Activated CD8-positive, alpha-beta memory T cell treated with anti-CD3 and anti-CD28 coated beads, Interleukin-2, amount 10 ng/mL, durations not matched to agents 7 days and 5 days (primary cell): ENCODE measurements around the gene DIS3L2. TPM values are rescaled to one million over a fixed set of nuclear protein-coding genes. Genes with fewer than 3 reads are reported as not detected.
A peak's percentile ranks its signal among the peaks of the same experiment; 100 is the strongest.

Experiments
- ATAC-seq: fragments of 150-1000 bp; cut with Tn5 transposase; one replicate; pipeline ENCODE4 v1.10.0; 2021; ENCODE audit warnings: moderate library complexity
- CTCF ChIA-PET: fragments of 350-600 bp; sonication (Branson Sonifier 250); formaldehyde crosslinking; loops from one replicate; lab custom pipeline; 2021; ENCODE audit warnings: antibody characterized with exemption; lab: Charles Lee
- DNase-seq: peaks from one replicate; pipeline ENCODE4 v3.0.0-alpha.2; 2020
- H3K27ac Mint-ChIP-seq: one replicate; pipeline ENCODE4 v1.8.0; 2021; ENCODE audit warnings: mild to moderate bottlenecking, mixed read lengths
- H3K27me3 Mint-ChIP-seq: one replicate; pipeline ENCODE4 v1.8.0; 2021; ENCODE audit warnings: mixed read lengths
- H3K36me3 Mint-ChIP-seq: one replicate; pipeline ENCODE4 v1.8.0; 2021; ENCODE audit warnings: mild to moderate bottlenecking, mixed read lengths
- H3K4me1 Mint-ChIP-seq: one replicate; pipeline ENCODE4 v1.8.0; 2021; ENCODE audit warnings: mixed read lengths
- H3K4me3 Mint-ChIP-seq: one replicate; pipeline ENCODE4 v1.8.0; 2021; ENCODE audit warnings: mild to moderate bottlenecking, moderate library complexity, mixed read lengths
- H3K9me3 Mint-ChIP-seq: one replicate; pipeline ENCODE4 v1.8.0; 2022; ENCODE audit warnings: low read depth, mixed read lengths
- total RNA-seq, 2 experiments: library from RNA; stranded (reverse); gene quantifications; one replicate each; pipeline ENCODE4 v1.2.3, GENCODE V29; 2021

The DIS3L2 gene
- total RNA-seq, 2 experiments from 2014 or later: 25.4 to 39.4 TPM

GRCh38 chr2:232009639-232010274 lies 48.2 kb downstream of the DIS3L2 start:
- CTCF ChIA-PET: no interaction called here
- ATAC-seq: no peak
- Mint-ChIP-seq H3K27me3 (no peaks in the 10 kb centered on the region), H3K4me3 (no peak overlapping the region), H3K36me3 (peaks cover 7% of the 10 kb centered on the region), H3K27ac (no peak overlapping the region), H3K9me3 (no peaks in the 10 kb centered on the region), H3K4me1 (no peaks in the 10 kb centered on the region)
- DNase-seq: no peak

GRCh38 chr2:232013701-232014353 lies 52.3 kb downstream of the DIS3L2 start:
- Mint-ChIP-seq H3K9me3 (no peaks in the 10 kb centered on the region), H3K36me3 (peaks cover 23% of the 10 kb centered on the region), H3K4me1 (peaks cover 4% of the 10 kb centered on the region), H3K27me3 (no peaks in the 10 kb centered on the region), H3K27ac (no peak overlapping the region), H3K4me3 (no peak overlapping the region)
- ATAC-seq (no peak), DNase-seq (no peak)
- CTCF ChIA-PET: no interaction called here

GRCh38 chr2:232014681-232015080 lies 53.2 kb downstream of the DIS3L2 start:
- ATAC-seq: no peak
- Mint-ChIP-seq H3K27me3 (no peaks in the 10 kb centered on the region), H3K4me1 (peaks cover 4% of the 10 kb centered on the region), H3K36me3 (peaks cover 23% of the 10 kb centered on the region), H3K9me3 (no peaks in the 10 kb centered on the region), H3K4me3 (no peak overlapping the region), H3K27ac (no peak overlapping the region)
- CTCF ChIA-PET: no interaction called here
- no peak for DNase-seq

GRCh38 chr2:232018181-232018580 lies 56.7 kb downstream of the DIS3L2 start:
- CTCF ChIA-PET: interaction anchor here (1.5 kb wide), 1 partner anchor 274 kb away, joined by 3 read pairs; no protein-coding TSS in a partner anchor
- Mint-ChIP-seq H3K4me1 (peaks cover 4% of the 10 kb centered on the region), H3K4me3 (no peak overlapping the region), H3K27ac (no peak overlapping the region), H3K36me3 (peaks cover 27% of the 10 kb centered on the region), H3K9me3 (no peaks in the 10 kb centered on the region), H3K27me3 (no peaks in the 10 kb centered on the region)
- DNase-seq: no peak
- no peak for ATAC-seq

- no peak overlapping the region for H3K27ac Mint-ChIP-seq
- CTCF ChIA-PET: interaction anchor here (0.8 to 1.0 kb wide), 2 partner anchors 15 to 122 kb away, joined by 3 read pairs; no protein-coding TSS in a partner anchor
- DNase-seq (no peak), ATAC-seq (no peak)
- no peak overlapping the region for H3K4me3 Mint-ChIP-seq
- H3K27me3 Mint-ChIP-seq: peaks cover 14% of the 10 kb centered on the region
- peaks cover 18% of the 10 kb centered on the region for H3K4me1 Mint-ChIP-seq
- H3K36me3 Mint-ChIP-seq: peaks cover 38% of the 10 kb centered on the region
- no peaks in the 10 kb centered on the region for H3K9me3 Mint-ChIP-seq
Observed at GRCh38 chr2:232022718-232023117, 61.2 kb downstream of the DIS3L2 start.

GRCh38 chr2:232023426-232023825 lies 61.9 kb downstream of the DIS3L2 start:
- no peak for DNase-seq
- CTCF ChIA-PET: interaction anchor here (0.8 to 1.0 kb wide), 2 partner anchors 15 to 123 kb away, joined by 3 read pairs; no protein-coding TSS in a partner anchor

GRCh38 chr2:232024457-232024856 lies 62.9 kb downstream of the DIS3L2 start:
- Mint-ChIP-seq H3K27ac (no peak overlapping the region), H3K27me3 (peaks cover 26% of the 10 kb centered on the region), H3K36me3 (peaks cover 42% of the 10 kb centered on the region), H3K4me1 (peaks cover 31% of the 10 kb centered on the region), H3K9me3 (no peaks in the 10 kb centered on the region), H3K4me3 (no peak overlapping the region)
- CTCF ChIA-PET: no interaction called here
- ATAC-seq (no peak), DNase-seq (no peak)

More at GRCh38 chr2:232023426-232023825, 61.9 kb downstream of the DIS3L2 start:
- no peak overlapping the region for H3K27ac Mint-ChIP-seq
- H3K4me1 Mint-ChIP-seq: peaks cover 25% of the 10 kb centered on the region
- H3K4me3 Mint-ChIP-seq: no peak overlapping the region
- peaks cover 21% of the 10 kb centered on the region for H3K27me3 Mint-ChIP-seq
- ATAC-seq: no peak
- peaks cover 38% of the 10 kb centered on the region for H3K36me3 Mint-ChIP-seq
- H3K9me3 Mint-ChIP-seq: no peaks in the 10 kb centered on the region

GRCh38 chr2:232026910-232027309 lies 65.4 kb downstream of the DIS3L2 start:
- no peaks in the 10 kb centered on the region for H3K9me3 Mint-ChIP-seq
- CTCF ChIA-PET: interaction anchor here (1.0 to 1.2 kb wide), 4 partner anchors 15 to 337 kb away, joined by 3 to 4 read pairs (median 3); no protein-coding TSS in a partner anchor
- H3K4me3 Mint-ChIP-seq: no peak overlapping the region
- peak; percentile 95 for ATAC-seq
- H3K4me1 Mint-ChIP-seq: peaks cover 31% of the 10 kb centered on the region
- H3K27me3 Mint-ChIP-seq: peaks cover 34% of the 10 kb centered on the region
- peaks cover 63% of the 10 kb centered on the region for H3K36me3 Mint-ChIP-seq
- H3K27ac Mint-ChIP-seq: peak overlapping the region; percentile 52
- DNase-seq: peak; percentile 45

- ATAC-seq: no peak
- H3K4me3 Mint-ChIP-seq: no peak overlapping the region
- peaks cover 2% of the 10 kb centered on the region for H3K9me3 Mint-ChIP-seq
- peaks cover 67% of the 10 kb centered on the region for H3K36me3 Mint-ChIP-seq
- peaks cover 34% of the 10 kb centered on the region for H3K27me3 Mint-ChIP-seq
- CTCF ChIA-PET: interaction anchor here (1.2 kb wide), 1 partner anchor 15 kb away, joined by 3 read pairs; no protein-coding TSS in a partner anchor
- peak overlapping the region; percentile 42 for H3K27ac Mint-ChIP-seq
- no peak for DNase-seq
- peaks cover 31% of the 10 kb centered on the region for H3K4me1 Mint-ChIP-seq
Observed at GRCh38 chr2:232027530-232027929, 66.0 kb downstream of the DIS3L2 start.

GRCh38 chr2:232028071-232028470 lies 66.6 kb downstream of the DIS3L2 start:
- H3K27me3 Mint-ChIP-seq: peaks cover 34% of the 10 kb centered on the region
- H3K9me3 Mint-ChIP-seq: peaks cover 4% of the 10 kb centered on the region
- peaks cover 33% of the 10 kb centered on the region for H3K4me1 Mint-ChIP-seq
- H3K4me3 Mint-ChIP-seq: no peak overlapping the region
- ATAC-seq (no peak), DNase-seq (no peak)
- CTCF ChIA-PET: interaction anchor here (0.6 kb wide), 1 partner anchor 261 kb away, joined by 5 read pairs; no protein-coding TSS in a partner anchor
- no peak overlapping the region for H3K27ac Mint-ChIP-seq
- H3K36me3 Mint-ChIP-seq: peaks cover 67% of the 10 kb centered on the region

- Mint-ChIP-seq H3K27me3 (peaks cover 34% of the 10 kb centered on the region), H3K27ac (no peak overlapping the region), H3K36me3 (peaks cover 68% of the 10 kb centered on the region), H3K4me3 (no peak overlapping the region), H3K4me1 (peaks cover 33% of the 10 kb centered on the region), H3K9me3 (peaks cover 4% of the 10 kb centered on the region)
- no peak for ATAC-seq
- no peak for DNase-seq
- CTCF ChIA-PET: interaction anchor here (0.6 kb wide), 1 partner anchor 261 kb away, joined by 5 read pairs; no protein-coding TSS in a partner anchor
Observed at GRCh38 chr2:232028631-232029030, 67.1 kb downstream of the DIS3L2 start.

GRCh38 chr2:232029346-232029745 lies 67.8 kb downstream of the DIS3L2 start:
- CTCF ChIA-PET: no interaction called here
- Mint-ChIP-seq H3K4me1 (peaks cover 33% of the 10 kb centered on the region), H3K27me3 (peaks cover 34% of the 10 kb centered on the region), H3K36me3 (peaks cover 71% of the 10 kb centered on the region), H3K9me3 (peaks cover 4% of the 10 kb centered on the region), H3K27ac (no peak overlapping the region), H3K4me3 (no peak overlapping the region)
- ATAC-seq (no peak), DNase-seq (no peak)

GRCh38 chr2:232030229-232030628 lies 68.7 kb downstream of the DIS3L2 start:
- Mint-ChIP-seq H3K27me3 (peaks cover 31% of the 10 kb centered on the region), H3K9me3 (peaks cover 4% of the 10 kb centered on the region), H3K36me3 (peaks cover 75% of the 10 kb centered on the region), H3K4me1 (peaks cover 33% of the 10 kb centered on the region), H3K4me3 (no peak overlapping the region), H3K27ac (no peak overlapping the region)
- DNase-seq (no peak), ATAC-seq (no peak)
- CTCF ChIA-PET: no interaction called here
